Endodermal cell (in vitro differentiated cells): ENCODE results near the gene ZEB2. TPM values are rescaled to one million over a fixed set of nuclear protein-coding genes. Genes with fewer than 3 reads are reported as not detected.
A peak's percentile ranks its signal among the peaks of the same experiment; 100 is the strongest.

ENCODE experiments used
- DNase-seq: peaks from one replicate; pipeline ENCODE4 v3.0.0-alpha.2; 2017
- H3K27ac ChIP-seq: 2 replicates; pipeline ENCODE4 v1.5.1; 2013; ENCODE audit warnings: mild to moderate bottlenecking, low read depth, low read length, moderate library complexity
- H3K27me3 ChIP-seq: 2 replicates; pipeline ENCODE4 v1.6.1; 2013; ENCODE audit warnings: mild to moderate bottlenecking, low read length, moderate library complexity; ENCODE audit not compliant: insufficient read depth, control insufficient read depth, poor library complexity, severe bottlenecking
- H3K36me3 ChIP-seq: 2 replicates; pipeline ENCODE4 v1.7.0; 2013; ENCODE audit warnings: mild to moderate bottlenecking, low read length, moderate library complexity; ENCODE audit not compliant: control insufficient read depth, insufficient read depth
- H3K4me1 ChIP-seq: one replicate; pipeline ENCODE4 v1.7.0; 2013; ENCODE audit warnings: low read length; ENCODE audit not compliant: control insufficient read depth, insufficient read depth
- H3K4me3 ChIP-seq: 2 replicates; pipeline ENCODE4 v1.5.1; 2013; ENCODE audit warnings: mild to moderate bottlenecking, low read length, moderate library complexity
- H3K9ac ChIP-seq: 2 replicates; pipeline ENCODE4 v1.6.1; 2013; ENCODE audit warnings: mild to moderate bottlenecking, low read length, moderate library complexity; ENCODE audit not compliant: poor library complexity, severe bottlenecking; ENCODE audit errors: extremely low read depth
- H3K9me3 ChIP-seq: 2 replicates; pipeline ENCODE4 v1.6.1; 2013; ENCODE audit warnings: mild to moderate bottlenecking, low read length, moderate library complexity; ENCODE audit not compliant: control insufficient read depth
- H3K27ac Mint-ChIP-seq: 2 replicates; pipeline ENCODE4 v1.8.0; 2020; ENCODE audit warnings: mixed read lengths
- H3K27me3 Mint-ChIP-seq: 2 replicates; pipeline ENCODE4 v1.8.0; 2021; ENCODE audit warnings: mild to moderate bottlenecking, mixed read lengths; ENCODE audit not compliant: insufficient read depth
- H3K36me3 Mint-ChIP-seq: 2 replicates; pipeline ENCODE4 v1.8.0; 2020; ENCODE audit warnings: low read depth, mixed read lengths
- H3K4me1 Mint-ChIP-seq: 2 replicates; pipeline ENCODE4 v1.8.0; 2020; ENCODE audit warnings: mixed read lengths
- H3K4me3 Mint-ChIP-seq: 2 replicates; pipeline ENCODE4 v1.8.0; 2020; ENCODE audit warnings: mild to moderate bottlenecking, moderate library complexity, mixed read lengths
- H3K9me3 Mint-ChIP-seq: 2 replicates; pipeline ENCODE4 v1.8.0; 2020; ENCODE audit warnings: mild to moderate bottlenecking, mixed read lengths
- WGBS, 2 experiments: methylation state at CpG; one replicate each; pipeline versions ENCODE4 v1.1.5 to v1.1.7; 2013; ENCODE audit warnings: missing lambda C conversion rate in 2 of 2, mixed read lengths in 1 of 2; ENCODE audit not compliant: insufficient coverage in 1 of 2, insufficient read length in 1 of 2; 5-methylcytosine and 5-hydroxymethylcytosine counted together
- total RNA-seq, 2 donors: library from RNA; stranded (reverse); fragmentation: NEBNext Ultra II Directional in 1 of 2; extraction: Animal tissue kit (Norgen Biotek cat#: 25700) in 1 of 2; gene quantifications; 2 replicates in 1 of 2; 3 replicates in 1 of 2; pipeline ENCODE4 v1.2.1, GENCODE V29; 2021
- TF ChIP-seq, protein P1 (sequence below): fragments of 200-600 bp; sonication (generic); conservative IDR thresholded peaks from 2 replicates; pipeline ENCODE4 v1.5.0; 2021; ENCODE audit warnings: antibody characterized with exemption, mild to moderate bottlenecking

Gene ZEB2
- total RNA-seq, 2 donors from 2014 or later: 0.29 to 0.31 TPM

DNA sequence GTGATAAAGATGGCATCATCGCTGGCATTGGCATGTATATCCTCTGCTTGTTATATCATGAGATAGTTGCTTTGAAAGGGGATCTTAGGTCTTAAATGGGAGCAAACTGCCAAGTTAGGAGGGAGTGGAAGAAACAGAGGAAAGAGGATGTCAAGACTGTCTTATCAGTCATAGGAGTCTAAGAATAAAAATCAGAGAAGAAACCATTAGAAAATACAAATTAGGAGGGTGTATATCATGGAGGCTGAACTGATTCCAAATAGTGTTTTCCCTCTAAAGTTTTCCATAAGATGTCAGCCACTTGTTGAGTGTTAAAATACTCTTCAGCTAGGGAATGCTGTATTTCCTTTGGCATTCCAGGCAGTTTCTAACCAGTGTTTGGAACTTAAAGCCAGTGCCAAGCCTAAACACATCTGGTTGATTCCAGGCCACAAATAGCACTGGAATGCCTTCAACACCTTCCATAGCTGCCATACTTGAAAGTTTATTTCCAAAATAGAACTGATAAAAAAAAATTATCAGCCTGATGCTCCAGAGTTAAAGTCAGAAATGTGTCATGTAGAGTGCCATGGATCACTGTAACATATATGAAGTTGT lies 129.4 kb downstream of the ZEB2 start:
- Histone ChIP-seq H3K36me3 (no peaks in the 10 kb centered on the region), H3K27ac (no peak overlapping the region), H3K27me3 (no peaks in the 10 kb centered on the region), H3K9me3 (no peaks in the 10 kb centered on the region), H3K4me3 (no peak overlapping the region), H3K9ac (no peak overlapping the region), H3K4me1 (no peaks in the 10 kb centered on the region)
- WGBS, 2 experiments: 92 to 100% methylated on average over 1 of the region's 1 CpG
- DNase-seq: no peak
- Mint-ChIP-seq H3K27me3 (peaks cover 4% of the 10 kb centered on the region), H3K4me1 (no peaks in the 10 kb centered on the region), H3K36me3 (no peaks in the 10 kb centered on the region), H3K27ac (no peak overlapping the region), H3K4me3 (no peak overlapping the region), H3K9me3 (no peaks in the 10 kb centered on the region)
- TF ChIP-seq, protein P1, sequence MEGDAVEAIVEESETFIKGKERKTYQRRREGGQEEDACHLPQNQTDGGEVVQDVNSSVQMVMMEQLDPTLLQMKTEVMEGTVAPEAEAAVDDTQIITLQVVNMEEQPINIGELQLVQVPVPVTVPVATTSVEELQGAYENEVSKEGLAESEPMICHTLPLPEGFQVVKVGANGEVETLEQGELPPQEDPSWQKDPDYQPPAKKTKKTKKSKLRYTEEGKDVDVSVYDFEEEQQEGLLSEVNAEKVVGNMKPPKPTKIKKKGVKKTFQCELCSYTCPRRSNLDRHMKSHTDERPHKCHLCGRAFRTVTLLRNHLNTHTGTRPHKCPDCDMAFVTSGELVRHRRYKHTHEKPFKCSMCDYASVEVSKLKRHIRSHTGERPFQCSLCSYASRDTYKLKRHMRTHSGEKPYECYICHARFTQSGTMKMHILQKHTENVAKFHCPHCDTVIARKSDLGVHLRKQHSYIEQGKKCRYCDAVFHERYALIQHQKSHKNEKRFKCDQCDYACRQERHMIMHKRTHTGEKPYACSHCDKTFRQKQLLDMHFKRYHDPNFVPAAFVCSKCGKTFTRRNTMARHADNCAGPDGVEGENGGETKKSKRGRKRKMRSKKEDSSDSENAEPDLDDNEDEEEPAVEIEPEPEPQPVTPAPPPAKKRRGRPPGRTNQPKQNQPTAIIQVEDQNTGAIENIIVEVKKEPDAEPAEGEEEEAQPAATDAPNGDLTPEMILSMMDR: no peak

DNA sequence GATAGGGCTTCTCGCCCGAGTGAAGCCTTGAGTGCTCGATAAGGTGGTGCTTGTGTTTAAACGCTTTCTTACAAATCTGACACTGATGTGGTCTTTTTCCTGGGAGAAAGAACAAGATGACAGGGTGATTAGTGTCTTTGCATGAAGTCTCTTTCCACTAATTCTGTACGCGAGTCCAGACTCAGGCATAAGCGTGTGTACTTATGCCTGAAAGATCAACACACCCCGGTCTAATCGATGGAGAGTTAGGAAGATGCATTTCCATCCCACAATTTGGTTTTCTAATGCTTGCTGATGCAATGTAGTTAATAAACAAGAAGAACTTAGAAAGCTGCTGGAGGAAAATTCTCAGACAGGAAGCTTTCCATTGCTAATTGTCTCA lies 130.0 kb downstream of the ZEB2 start:
- no peak overlapping the region for H3K27ac ChIP-seq

DNA sequence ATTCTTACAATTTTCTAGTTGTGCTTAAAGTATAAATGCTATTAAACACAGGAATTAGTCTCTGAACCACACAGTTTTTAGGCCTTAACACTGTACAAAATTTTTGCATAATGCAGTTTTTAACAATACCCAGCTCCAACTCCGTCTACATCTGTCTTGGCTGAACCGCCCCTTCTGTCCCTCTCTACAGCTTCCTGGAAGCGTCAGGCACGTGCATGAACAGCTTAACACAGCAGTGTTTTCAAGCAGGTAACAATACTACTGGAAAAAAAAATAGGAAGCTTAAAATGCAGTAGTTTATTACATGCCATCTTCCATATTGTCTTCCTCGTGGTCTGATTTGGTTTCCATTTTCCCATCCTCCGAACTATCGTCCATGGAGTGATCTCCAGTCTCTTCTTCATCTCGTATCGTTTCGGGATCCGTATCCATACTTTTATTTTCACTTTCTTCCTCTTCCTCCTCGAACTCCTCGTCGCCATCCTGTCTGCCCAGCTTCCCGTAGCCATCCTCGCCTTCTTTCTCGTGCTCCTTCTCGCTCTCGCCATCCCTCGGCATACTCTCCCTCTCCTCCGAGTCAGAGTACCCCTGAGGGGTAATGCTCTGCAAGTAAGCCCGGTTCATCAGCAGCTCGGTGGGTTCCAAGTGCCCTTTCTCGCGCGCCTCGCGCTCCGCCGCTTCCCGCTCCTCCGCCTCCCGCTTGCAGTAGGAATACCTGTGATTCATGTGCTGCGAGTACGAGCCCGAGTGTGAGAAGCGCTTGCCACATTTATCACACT lies 130.6 kb downstream of the ZEB2 start:
- H3K4me1 ChIP-seq: no peaks in the 10 kb centered on the region
- H3K9me3 ChIP-seq: no peaks in the 10 kb centered on the region
- Mint-ChIP-seq H3K27ac (no peak overlapping the region), H3K4me3 (no peak overlapping the region), H3K9me3 (no peaks in the 10 kb centered on the region), H3K4me1 (no peaks in the 10 kb centered on the region), H3K27me3 (peaks cover 4% of the 10 kb centered on the region), H3K36me3 (no peaks in the 10 kb centered on the region)
- no peaks in the 10 kb centered on the region for H3K27me3 ChIP-seq
- TF ChIP-seq, protein P1: no peak
- no peak overlapping the region for H3K9ac ChIP-seq
- H3K27ac ChIP-seq: no peak overlapping the region
- H3K36me3 ChIP-seq: no peaks in the 10 kb centered on the region
- H3K4me3 ChIP-seq: no peak overlapping the region
- peak; percentile 83 for DNase-seq
- 91 to 97% methylated on average over 35 to 37 of the region's 37 CpGs for WGBS, 2 experiments

More for the DNA sequence above, 130.0 kb downstream of the ZEB2 start:
- no peak overlapping the region for H3K4me3 ChIP-seq
- Mint-ChIP-seq H3K27ac (no peak overlapping the region), H3K4me3 (no peak overlapping the region), H3K36me3 (no peaks in the 10 kb centered on the region), H3K4me1 (no peaks in the 10 kb centered on the region), H3K27me3 (peaks cover 4% of the 10 kb centered on the region), H3K9me3 (no peaks in the 10 kb centered on the region)
- no peak for DNase-seq
- WGBS, 2 experiments: 95 to 99% methylated on average over 9 of the region's 9 CpGs
- H3K36me3 ChIP-seq: no peaks in the 10 kb centered on the region
- no peaks in the 10 kb centered on the region for H3K4me1 ChIP-seq
- TF ChIP-seq, protein P1: no peak
- no peaks in the 10 kb centered on the region for H3K9me3 ChIP-seq
- H3K9ac ChIP-seq: no peak overlapping the region
- H3K27me3 ChIP-seq: no peaks in the 10 kb centered on the region
